K562 (cell line): ENCODE data around the gene MXI1. TPM values are rescaled to one million over a fixed set of nuclear protein-coding genes. Genes with fewer than 3 reads are reported as not detected.

Source experiments
- CGGBP1 ChIP-seq: fragments of 250-450 bp; sonication (Bioruptor Pico); IDR thresholded peaks from 2 replicates; pipeline ENCODE4 v1.9.0; 2021; ENCODE audit warnings: mild to moderate bottlenecking
- FOXP4 ChIP-seq: sonication (generic); formaldehyde crosslinking; IDR thresholded peaks from 2 replicates; pipeline ENCODE4 v1.8.0; 2022; ENCODE audit warnings: mild to moderate bottlenecking, missing genetic modification reagents, borderline replicate concordance
- HOMEZ ChIP-seq: fragments of 250-450 bp; sonication (Bioruptor Pico); IDR thresholded peaks from 2 replicates; pipeline ENCODE4 v1.4.0; 2020; ENCODE audit warnings: mild to moderate bottlenecking, moderate library complexity
- SRF ChIP-seq, 2 experiments: fragments of 250-450, 450-650 bp in 1 of 2; sonication (Bioruptor Pico) in 1 of 2; sonication (generic) in 1 of 2; formaldehyde crosslinking; IDR thresholded peaks; 2 replicates each; pipeline versions ENCODE4 v1.5.0 to v1.5.1; 2020 to 2022; ENCODE audit warnings: mild to moderate bottlenecking in 1 of 2, missing genetic modification reagents in 1 of 2
- SRSF7 ChIP-seq: fragments of 200-400 bp; formaldehyde crosslinking; optimal IDR thresholded peaks from 2 replicates; pipeline ENCODE3; 2017; ENCODE audit warnings: mild to moderate bottlenecking, low read depth, low read length
- ZNF436 ChIP-seq: fragments of 250-450, 450-650 bp; sonication (Bioruptor Pico); formaldehyde crosslinking; IDR thresholded peaks from 2 replicates; pipeline ENCODE4 v1.7.0; 2020; ENCODE audit warnings: mild to moderate bottlenecking
- ZNF780A ChIP-seq: fragments of 250-450 bp; sonication (Bioruptor Pico); IDR thresholded peaks from 2 replicates; pipeline ENCODE4 v1.5.0; 2021; ENCODE audit warnings: mild to moderate bottlenecking
- polyA plus RNA-seq, 8 experiments: library from polyadenylated mRNA; depleted of rRNA in 4 of 8; stranded (reverse) in 5 of 8; unstranded in 3 of 8; fragments of >200 nt; fragmentation: Nextera tagmentation in 2 of 8; fragmentation: Illumina TruSeq in 1 of 8; extraction: Ambion mirVana in 2 of 8; extraction: Trizol in 1 of 8; gene quantifications; 2 replicates each; pipeline versions ENCODE4 v1.2.1 to v1.2.3, GENCODE V29; 2011 to 2014; ENCODE audit warnings: inconsistent platforms in 1 of 8, missing spikeins in 1 of 8
- total RNA-seq, 7 experiments: library from RNA; depleted of rRNA in 6 of 7; stranded (reverse); fragments of >200 nt in 6 of 7; fragmentation: Illumina TruSeq in 2 of 7; extraction: Trizol in 2 of 7; gene quantifications; 2 replicates each; pipeline versions ENCODE4 v1.2.1 to v1.2.3, GENCODE V29; 2011 to 2021; ENCODE audit warnings: low replicate concordance in 1 of 7
- TF ChIP-seq, protein P1 (sequence below): fragments of 450-650 bp; IDR thresholded peaks from 2 replicates; pipeline ENCODE4 v1.6.1; 2016; ENCODE audit warnings: mild to moderate bottlenecking, moderate library complexity
- TF ChIP-seq, protein P2 (sequence below): fragments of 250-450 bp; sonication (Bioruptor Pico); IDR thresholded peaks from 2 replicates; pipeline ENCODE4 v1.5.0; 2020; ENCODE audit warnings: mild to moderate bottlenecking, borderline replicate concordance

Gene MXI1
- total and polyA plus RNA-seq, 9 of the 15 experiments (the other 6 are each of a cell fraction or from before 2014, with no cell fraction given) = 9.1 to 23.7 (median 14.8) TPM

DNA sequence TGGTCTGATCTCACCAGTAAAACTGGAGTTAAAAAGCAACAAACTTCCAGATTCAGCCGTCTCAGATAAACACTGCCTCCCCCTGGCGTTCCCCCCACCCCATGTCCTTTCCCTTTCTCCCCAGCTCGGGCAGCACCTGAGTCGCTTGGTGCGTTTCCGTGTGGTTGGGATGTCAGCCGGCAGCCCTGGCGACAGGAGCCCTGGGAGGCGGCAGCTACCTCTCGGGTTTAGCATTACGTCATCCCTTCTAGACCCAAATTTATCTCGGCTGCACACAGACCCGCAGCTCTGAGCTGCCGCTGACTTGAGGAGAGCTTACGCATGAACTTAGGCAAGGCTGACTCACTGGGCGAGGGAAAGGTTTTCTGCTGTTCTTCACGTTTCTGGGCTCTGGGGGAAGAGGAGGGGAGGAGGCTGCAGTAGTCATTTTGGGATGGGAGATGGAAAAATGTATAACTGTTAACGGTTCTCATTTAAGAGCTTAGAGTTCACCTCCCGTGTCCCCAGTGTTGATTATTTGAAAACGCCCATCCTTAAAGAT, 14.4 kb downstream of the MXI1 start (continued):
- TF ChIP-seq, protein P1, sequence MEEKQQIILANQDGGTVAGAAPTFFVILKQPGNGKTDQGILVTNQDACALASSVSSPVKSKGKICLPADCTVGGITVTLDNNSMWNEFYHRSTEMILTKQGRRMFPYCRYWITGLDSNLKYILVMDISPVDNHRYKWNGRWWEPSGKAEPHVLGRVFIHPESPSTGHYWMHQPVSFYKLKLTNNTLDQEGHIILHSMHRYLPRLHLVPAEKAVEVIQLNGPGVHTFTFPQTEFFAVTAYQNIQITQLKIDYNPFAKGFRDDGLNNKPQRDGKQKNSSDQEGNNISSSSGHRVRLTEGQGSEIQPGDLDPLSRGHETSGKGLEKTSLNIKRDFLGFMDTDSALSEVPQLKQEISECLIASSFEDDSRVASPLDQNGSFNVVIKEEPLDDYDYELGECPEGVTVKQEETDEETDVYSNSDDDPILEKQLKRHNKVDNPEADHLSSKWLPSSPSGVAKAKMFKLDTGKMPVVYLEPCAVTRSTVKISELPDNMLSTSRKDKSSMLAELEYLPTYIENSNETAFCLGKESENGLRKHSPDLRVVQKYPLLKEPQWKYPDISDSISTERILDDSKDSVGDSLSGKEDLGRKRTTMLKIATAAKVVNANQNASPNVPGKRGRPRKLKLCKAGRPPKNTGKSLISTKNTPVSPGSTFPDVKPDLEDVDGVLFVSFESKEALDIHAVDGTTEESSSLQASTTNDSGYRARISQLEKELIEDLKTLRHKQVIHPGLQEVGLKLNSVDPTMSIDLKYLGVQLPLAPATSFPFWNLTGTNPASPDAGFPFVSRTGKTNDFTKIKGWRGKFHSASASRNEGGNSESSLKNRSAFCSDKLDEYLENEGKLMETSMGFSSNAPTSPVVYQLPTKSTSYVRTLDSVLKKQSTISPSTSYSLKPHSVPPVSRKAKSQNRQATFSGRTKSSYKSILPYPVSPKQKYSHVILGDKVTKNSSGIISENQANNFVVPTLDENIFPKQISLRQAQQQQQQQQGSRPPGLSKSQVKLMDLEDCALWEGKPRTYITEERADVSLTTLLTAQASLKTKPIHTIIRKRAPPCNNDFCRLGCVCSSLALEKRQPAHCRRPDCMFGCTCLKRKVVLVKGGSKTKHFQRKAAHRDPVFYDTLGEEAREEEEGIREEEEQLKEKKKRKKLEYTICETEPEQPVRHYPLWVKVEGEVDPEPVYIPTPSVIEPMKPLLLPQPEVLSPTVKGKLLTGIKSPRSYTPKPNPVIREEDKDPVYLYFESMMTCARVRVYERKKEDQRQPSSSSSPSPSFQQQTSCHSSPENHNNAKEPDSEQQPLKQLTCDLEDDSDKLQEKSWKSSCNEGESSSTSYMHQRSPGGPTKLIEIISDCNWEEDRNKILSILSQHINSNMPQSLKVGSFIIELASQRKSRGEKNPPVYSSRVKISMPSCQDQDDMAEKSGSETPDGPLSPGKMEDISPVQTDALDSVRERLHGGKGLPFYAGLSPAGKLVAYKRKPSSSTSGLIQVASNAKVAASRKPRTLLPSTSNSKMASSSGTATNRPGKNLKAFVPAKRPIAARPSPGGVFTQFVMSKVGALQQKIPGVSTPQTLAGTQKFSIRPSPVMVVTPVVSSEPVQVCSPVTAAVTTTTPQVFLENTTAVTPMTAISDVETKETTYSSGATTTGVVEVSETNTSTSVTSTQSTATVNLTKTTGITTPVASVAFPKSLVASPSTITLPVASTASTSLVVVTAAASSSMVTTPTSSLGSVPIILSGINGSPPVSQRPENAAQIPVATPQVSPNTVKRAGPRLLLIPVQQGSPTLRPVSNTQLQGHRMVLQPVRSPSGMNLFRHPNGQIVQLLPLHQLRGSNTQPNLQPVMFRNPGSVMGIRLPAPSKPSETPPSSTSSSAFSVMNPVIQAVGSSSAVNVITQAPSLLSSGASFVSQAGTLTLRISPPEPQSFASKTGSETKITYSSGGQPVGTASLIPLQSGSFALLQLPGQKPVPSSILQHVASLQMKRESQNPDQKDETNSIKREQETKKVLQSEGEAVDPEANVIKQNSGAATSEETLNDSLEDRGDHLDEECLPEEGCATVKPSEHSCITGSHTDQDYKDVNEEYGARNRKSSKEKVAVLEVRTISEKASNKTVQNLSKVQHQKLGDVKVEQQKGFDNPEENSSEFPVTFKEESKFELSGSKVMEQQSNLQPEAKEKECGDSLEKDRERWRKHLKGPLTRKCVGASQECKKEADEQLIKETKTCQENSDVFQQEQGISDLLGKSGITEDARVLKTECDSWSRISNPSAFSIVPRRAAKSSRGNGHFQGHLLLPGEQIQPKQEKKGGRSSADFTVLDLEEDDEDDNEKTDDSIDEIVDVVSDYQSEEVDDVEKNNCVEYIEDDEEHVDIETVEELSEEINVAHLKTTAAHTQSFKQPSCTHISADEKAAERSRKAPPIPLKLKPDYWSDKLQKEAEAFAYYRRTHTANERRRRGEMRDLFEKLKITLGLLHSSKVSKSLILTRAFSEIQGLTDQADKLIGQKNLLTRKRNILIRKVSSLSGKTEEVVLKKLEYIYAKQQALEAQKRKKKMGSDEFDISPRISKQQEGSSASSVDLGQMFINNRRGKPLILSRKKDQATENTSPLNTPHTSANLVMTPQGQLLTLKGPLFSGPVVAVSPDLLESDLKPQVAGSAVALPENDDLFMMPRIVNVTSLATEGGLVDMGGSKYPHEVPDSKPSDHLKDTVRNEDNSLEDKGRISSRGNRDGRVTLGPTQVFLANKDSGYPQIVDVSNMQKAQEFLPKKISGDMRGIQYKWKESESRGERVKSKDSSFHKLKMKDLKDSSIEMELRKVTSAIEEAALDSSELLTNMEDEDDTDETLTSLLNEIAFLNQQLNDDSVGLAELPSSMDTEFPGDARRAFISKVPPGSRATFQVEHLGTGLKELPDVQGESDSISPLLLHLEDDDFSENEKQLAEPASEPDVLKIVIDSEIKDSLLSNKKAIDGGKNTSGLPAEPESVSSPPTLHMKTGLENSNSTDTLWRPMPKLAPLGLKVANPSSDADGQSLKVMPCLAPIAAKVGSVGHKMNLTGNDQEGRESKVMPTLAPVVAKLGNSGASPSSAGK = no peak; the same call in 1 of the 2 replicates
- TF ChIP-seq ZNF436 (CRISPR knock-in tag) (no peak), FOXP4 (CRISPR knock-in tag) (no peak), HOMEZ (CRISPR knock-in tag) (no peak), SRF (CRISPR knock-in tag; IDR thresholded peaks at IDR 0.05) (no peak; a peak in 1 of 4 replicates), CGGBP1 (no peak), SRSF7 (no peak), ZNF780A (no peak)
- TF ChIP-seq, protein P2, sequence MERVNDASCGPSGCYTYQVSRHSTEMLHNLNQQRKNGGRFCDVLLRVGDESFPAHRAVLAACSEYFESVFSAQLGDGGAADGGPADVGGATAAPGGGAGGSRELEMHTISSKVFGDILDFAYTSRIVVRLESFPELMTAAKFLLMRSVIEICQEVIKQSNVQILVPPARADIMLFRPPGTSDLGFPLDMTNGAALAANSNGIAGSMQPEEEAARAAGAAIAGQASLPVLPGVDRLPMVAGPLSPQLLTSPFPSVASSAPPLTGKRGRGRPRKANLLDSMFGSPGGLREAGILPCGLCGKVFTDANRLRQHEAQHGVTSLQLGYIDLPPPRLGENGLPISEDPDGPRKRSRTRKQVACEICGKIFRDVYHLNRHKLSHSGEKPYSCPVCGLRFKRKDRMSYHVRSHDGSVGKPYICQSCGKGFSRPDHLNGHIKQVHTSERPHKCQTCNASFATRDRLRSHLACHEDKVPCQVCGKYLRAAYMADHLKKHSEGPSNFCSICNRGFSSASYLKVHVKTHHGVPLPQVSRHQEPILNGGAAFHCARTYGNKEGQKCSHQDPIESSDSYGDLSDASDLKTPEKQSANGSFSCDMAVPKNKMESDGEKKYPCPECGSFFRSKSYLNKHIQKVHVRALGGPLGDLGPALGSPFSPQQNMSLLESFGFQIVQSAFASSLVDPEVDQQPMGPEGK (CRISPR knock-in tag) = no peak
